ENCODE measurements around the gene SPATA17.
A peak's percentile ranks its signal among the peaks of the same experiment; 100 is the strongest.
"Not testable (repeated sequence)": the region's sequence is repeated elsewhere in the genome, so short reads cannot be mapped to it uniquely, and the experiment has no call there.

SPATA17 gene, protein sequence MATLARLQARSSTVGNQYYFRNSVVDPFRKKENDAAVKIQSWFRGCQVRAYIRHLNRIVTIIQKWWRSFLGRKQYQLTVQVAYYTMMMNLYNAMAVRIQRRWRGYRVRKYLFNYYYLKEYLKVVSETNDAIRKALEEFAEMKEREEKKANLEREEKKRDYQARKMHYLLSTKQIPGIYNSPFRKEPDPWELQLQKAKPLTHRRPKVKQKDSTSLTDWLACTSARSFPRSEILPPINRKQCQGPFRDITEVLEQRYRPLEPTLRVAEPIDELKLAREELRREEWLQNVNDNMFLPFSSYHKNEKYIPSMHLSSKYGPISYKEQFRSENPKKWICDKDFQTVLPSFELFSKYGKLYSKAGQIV

DNA sequence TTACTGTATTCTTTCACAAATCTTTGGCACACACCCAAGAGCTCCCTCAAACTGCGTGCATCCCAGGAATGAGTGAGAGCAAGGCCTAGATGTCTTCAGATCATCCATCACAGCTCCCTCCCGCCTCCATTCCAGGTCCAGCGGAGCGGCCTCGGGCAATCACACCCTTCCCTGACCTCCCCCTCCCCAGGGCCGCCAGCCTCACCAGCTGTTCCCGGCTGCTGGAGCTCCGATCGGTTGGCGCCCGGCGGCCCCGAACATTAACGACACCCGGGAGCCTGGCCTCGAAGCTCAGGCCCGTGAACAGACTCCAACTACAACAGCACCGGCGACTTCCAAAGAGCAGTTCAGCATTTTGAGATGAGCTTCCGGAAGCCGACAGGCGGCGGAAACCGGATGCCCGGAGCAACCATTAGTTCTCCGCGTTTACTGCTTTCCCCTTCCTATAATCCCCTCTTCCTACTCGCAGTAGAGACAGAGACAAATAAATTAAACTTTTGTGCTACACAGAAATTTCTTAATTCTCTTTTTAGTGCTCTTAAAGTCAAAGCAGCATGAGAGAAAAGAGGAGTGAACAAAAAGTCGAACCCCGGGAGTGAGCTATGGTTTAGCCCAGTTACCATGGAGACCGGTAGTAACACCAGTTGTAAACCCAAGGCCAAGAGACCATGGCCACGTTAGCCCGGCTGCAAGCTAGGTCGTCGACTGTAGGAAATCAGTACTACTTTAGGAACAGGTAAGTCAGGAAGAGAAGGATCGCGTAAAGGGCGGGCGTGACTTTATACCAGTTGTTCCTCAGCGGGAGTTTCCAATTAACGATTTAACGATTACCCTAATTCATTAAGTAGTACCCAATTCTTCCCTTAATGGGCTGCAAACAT is at the start of gene SPATA17, which contains the start of gene GPATCH2:
SPATA17 (plus strand) TSS at position 634 of the 881 bp plus-strand sequence; CDS start at position 669, 35 bp downstream.
GPATCH2 (minus strand) TSS at position 380 of the 881 bp plus-strand sequence; CDS start at position 261, 119 bp downstream.
- DNase-seq (ENCODE audit: low spot score) = peak; percentile 96

DNA sequence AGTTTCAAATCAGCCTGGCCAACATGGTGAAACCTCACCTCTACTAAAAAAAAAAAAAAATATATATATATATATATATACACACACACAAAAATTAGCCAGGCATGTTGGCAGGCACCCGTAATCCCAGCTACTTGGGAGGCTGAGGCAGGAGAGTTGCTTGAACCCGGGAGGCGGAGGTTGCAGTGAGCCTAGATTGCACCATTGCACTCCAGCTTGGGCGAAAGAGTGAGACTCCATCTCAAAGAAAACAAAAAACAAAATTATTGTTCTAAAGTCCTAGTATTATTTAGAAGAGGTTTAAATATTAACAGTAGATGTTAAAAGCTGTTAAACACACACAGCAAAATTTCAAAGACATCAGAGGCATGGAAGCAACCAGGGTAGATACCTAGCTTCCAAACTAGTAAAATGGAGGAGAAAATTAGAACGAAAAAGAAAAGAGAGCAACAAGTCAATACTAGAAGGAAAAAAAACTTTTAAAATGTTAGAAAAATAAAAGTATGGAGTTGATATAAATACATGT is 46.8 kb upstream of the SPATA17 start:
- DNase-seq (ENCODE audit: low spot score) = not testable (repeated sequence)

DNA sequence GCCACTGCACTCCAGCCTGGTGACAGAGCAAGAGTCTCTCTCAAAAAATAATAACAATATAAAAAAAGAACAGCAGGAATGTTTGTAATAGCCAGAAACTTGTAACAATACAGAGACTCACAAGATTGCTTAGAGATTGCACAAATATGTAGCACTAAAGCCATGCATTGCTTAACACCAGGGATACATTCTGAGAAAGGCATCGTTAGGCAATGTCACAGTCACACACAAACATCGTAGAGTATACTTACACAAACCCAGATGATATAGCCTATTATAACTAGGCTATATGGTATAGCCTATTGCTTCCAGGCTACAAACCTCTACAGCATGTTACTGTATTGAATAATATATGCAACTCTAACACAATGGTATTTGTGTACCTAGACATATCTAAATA is 45.6 kb upstream of the SPATA17 start:
- DNase-seq (ENCODE audit: low spot score) = no peak

DNA sequence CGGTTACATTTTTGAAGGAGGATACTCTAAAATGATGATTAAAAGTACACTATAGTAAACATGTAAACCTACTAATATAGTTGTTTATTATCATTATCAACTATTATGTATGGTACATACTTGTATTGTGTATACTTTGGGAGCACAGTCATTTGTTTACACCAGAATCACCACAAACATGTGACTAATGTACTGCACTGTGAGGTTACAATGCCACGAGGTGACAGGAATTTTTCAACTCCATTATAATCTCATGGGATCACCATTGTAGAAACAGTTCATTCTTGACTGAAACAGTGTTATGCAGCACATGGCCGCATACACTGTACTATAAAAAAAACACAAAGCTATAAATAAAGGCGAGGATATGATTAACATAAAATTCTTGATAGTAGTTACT is 44.6 kb upstream of the SPATA17 start:
- DNase-seq (ENCODE audit: low spot score) = no peak

DNA sequence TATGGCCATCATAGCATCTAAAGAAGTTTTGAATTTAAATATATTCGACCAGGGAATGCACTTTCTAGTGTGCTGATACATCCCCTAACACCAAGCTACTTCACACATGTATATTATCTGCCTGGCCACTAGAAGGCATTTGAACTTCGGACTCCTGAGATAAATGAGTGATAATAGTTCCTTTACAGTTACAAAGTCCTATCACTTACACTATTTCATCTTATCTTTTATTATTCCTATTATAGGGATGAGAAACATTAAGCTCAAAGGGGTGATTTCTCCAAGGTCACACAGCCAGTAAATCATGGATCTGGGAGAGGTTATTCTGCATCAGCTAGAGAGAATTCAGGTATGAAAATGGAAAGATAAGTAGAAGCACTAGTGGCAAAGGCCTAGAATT is 40.5 kb upstream of the SPATA17 start:
- no peak for DNase-seq (ENCODE audit: low spot score)

DNA sequence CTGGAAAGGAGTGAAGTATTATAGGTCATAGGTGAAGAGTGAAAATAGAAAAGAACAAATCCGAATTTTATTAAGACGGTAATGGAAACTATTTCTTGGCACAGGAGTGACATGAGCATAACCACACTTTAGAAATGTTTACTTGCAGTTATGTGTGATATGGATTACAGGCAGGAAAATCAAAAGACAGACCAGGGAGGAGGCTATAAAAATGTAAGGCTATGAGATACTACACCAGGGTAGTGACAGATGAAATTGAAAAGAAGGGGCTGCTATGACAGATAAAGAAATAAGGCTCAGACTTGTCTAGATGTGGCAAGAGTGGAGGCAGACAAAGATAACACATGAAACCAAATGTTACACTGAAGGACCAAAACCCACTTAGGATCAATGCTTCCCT is 32.0 kb upstream of the SPATA17 start:
- DNase-seq (ENCODE audit: low spot score) = no peak

DNA sequence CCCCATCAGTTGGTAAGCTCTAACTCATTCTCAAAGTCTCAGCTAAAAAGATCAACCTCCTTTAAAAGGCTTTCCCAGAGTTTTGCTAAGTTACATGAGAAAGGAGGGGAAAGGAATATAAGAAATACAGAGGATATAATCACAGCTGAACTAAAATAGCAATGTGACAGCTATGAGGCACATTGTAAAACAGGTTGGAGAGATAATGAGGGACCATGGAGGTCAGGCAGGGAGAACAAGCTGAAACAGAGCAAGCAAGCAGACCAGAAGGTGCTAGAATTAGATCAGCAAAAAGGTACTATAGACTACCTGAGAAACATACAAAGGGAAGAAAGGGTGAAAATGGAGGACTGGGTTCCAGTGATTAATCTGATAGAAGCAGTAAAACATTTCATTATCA is 28.8 kb upstream of the SPATA17 start:
- no peak for DNase-seq (ENCODE audit: low spot score)

DNA sequence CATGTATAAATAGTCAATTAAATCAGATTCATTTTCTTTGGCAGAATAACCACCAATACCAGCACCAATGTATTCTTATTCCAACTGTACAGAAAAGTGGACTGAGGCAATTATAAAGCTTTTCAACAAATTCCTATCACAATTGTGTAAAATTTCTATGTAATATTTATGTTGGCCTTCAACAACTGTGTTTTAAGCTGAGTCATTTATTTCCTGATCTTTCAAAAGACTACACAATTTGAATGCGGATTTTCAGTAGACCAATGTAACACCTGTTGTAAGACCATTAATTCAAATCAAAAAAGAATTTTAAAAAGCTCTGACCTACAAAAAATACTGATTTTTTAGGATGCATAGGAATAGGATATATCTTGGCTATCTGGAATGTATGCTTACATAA is 25.8 kb upstream of the SPATA17 start:
- no peak for DNase-seq (ENCODE audit: low spot score)

DNA sequence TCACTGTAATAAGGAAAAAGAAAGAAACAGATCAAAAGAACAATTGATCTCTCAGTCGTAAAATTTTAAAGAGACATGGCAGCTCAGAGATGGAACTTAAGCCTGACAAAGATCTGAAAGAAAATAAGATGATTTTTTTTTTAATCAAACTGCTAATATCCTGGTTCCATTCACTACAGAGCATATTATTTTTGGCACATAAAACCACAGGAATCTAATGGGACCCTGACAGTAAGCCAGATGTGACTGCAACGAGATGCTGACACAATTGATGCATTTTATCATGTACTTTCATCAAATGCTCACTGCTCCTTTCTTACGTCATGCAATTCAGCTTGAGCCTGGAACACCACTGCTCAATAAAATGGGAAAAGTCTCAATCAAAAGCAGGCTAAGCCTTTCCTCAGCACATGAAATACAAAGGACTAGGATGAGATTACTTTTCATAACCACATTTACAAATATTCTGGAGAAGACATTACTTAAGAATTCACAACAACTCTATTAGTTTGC is 16.9 kb upstream of the SPATA17 start:
- no peak for DNase-seq (ENCODE audit: low spot score)

DNA sequence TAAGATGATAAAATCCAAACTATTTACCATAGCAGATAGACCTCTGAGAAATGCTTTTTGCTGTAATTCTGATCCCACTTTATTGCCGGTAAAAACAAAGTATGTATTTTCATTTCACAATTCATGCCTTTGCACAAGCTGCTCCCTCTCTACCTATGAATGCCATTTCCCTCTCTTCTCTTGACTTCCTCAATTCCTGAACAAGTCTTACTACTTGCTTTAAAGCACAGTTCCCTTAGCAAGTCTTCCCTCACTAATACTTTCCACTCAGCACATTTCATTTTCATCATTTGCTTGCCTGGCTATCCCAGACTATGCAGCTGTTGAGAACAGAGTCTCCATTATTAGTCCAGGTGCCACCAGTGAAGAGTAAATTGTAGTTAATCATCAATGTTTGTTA is 14.0 kb upstream of the SPATA17 start:
- DNase-seq (ENCODE audit: low spot score) = no peak

DNA sequence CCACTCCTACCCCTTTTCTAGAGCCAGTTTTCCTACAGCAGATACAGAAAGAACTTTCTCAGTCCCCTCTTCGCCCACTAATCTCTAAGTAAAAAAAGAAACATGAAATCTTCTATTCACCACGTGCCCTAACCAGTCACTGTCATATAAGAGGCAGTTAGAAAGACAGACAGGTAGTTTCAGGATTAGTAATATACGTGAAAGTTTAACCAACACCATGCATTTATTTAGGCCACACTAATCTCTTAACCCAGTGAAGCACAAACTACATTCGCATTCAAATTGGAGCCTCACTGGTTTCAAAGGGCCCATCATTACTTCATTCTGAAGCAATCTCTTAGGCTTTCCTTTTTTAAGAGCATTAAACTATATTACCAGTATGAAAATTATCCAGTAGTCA is 10.3 kb upstream of the SPATA17 start:
- no peak for DNase-seq (ENCODE audit: low spot score)

DNA sequence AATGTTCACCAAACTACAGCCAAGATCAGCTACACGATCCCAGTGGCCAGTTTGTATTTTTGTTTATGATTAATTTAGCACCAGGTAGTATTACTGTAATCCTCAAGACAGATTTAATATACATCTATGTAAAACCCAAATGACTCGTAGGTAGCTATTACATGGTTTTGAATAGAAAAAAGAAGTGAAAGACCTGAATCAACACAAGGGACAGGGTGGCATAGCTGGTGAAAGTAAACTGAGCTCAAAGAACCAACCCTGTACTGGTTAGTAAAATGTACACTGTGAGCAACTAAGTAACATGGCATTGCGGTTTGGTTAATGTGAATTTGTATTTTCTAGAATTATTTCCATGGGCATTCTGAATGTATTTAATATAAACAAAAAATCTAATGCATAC is 9.1 kb upstream of the SPATA17 start:
- no peak for DNase-seq (ENCODE audit: low spot score)

DNA sequence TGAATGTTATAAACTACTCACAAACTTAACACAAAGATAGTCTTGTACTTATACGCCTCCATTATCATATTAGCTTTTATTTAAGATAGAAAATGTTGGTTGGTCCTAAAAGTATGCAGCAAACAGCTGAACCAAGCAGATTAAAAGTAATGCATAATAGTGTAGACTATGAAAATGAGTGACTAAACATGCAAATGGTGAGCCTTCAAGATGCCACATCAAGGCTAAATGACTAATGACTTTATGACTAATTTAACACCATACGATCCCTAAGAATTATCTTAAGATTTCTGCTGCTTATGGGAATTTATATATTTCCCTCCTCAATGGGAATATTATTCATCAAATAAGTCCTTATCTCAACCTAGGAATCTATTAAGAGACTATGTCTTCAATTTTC is 4.8 kb upstream of the SPATA17 start:
- no peak for DNase-seq (ENCODE audit: low spot score)

DNA sequence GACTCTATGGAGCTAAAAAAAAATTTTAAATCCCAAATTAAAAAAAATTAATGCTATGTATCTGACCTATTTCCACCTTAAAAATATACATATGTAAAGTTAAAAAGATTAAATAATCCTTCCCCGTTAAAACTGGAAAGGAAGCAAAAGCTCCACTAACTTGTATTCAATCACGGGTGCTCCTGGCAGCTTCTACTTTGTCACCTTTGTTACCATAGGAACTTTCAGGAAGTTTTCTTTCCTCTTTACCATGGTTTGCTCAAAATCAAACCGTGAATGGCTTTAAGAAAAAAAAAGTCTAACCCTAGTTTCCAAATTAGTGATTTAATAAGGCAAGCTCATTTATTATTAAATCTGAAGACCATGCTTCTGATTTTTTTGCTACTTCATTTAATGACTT is 3.7 kb upstream of the SPATA17 start:
- DNase-seq (ENCODE audit: low spot score) = no peak

DNA sequence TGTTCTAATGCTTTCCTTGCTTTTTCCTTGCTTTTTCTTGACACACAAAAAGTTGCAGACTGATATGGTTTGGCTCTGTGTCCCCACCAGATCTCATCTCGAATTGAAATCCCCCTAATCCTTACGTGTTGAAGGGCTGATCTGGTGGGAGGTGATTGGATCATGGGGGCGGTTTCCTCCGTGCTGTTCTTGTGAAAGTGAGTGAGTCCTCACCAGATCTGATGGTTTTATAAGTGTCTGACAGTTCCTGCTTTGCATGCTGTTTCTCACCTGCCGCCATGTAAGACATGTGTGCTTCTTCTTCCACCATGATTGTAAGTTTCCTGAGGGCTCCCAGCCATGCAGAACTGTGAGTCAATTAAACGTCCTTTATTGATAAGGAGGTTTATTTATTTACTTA is 11.3 kb downstream of the SPATA17 start:
- no peak for DNase-seq (ENCODE audit: low spot score)

DNA sequence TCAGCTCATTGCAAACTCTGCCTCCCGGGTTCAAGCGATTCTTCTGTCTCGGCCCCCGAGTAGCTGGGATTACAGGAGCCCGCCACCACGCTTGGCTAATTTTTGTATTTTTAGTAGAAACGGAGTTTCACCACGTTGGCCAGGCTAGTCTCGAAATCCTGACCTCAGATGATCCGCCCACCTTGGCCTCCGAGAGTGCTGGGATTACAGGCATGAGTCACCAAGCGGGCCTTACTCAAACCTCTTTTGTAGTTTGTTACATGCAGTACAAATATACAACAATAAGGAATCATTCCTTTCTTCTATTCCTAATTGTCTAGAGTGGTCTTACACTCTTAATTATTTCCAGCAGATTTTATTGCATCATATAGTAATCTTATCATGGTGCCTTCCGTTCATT is 16.6 kb downstream of the SPATA17 start:
- no peak for DNase-seq (ENCODE audit: low spot score)

DNA sequence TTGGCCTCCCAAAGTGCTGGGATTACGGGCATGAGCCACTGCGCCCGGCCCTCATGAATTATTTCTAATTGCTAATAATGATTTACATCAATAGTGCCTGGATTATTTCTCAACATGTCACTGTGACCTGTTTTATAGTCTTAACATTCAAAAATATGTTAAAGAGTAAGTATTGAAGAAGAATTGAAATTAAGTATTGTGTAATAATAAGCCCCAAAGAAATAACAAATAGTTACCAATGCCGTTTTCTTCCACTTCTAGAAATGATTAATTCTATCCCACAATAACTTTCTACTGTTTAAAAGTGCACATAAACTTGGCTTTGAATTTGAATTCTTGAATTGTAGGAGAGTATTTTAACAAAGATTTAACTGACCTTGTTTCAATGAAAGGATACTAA is 19.5 kb downstream of the SPATA17 start:
- no peak for DNase-seq (ENCODE audit: low spot score)

DNA sequence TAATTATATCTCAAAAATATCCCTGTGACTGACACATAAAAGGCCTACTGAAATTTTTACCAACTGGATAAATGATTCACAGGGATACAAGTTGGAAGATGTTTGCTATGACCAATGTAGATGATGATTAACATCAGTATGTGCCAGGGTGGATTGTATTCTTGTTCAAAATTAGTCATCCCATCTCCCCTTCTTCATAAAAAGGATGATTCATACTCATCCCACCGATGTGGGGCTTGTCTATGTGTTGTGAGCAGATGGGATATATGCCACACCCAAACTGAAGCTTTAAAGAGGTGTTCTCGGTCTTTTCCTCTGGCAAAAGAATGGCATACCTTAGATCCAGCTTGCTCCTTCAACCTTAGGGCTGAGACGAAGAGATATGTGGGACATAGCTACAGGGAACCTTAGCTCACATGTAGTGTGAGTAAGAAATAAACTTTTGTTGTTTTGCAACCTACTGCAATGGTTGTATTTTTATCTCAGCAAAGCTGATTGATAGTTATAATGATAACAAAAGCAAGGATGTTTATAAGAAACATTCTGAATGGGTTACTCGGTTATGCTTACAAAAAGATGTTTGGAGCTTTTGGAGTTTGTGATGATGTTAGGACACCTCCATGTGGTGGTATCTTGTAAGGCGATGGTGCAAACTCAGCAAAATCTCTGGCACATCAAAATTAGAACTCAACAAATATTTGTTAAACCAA is 29.4 kb downstream of the SPATA17 start:
- peak; percentile 62 for DNase-seq (ENCODE audit: low spot score)

DNA sequence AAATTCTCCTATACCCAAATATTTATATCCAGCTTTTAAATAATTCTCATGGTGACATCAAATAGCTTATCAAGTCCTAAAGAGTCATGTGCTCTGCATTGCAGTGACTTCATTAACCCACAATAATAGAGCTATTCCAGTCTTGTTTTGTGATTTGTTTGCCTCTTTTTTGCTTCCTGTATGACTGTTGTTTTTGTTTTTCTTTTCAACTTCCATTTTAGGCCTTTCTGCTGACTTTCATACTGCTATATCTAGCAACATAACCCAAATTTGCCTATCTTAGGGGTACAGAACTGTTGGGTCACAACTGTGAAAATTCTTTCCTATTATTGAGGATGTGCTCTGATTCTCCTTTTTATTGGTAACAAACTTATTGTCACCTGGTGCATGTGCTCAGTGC is 30.3 kb downstream of the SPATA17 start:
- no peak for DNase-seq (ENCODE audit: low spot score)

DNA sequence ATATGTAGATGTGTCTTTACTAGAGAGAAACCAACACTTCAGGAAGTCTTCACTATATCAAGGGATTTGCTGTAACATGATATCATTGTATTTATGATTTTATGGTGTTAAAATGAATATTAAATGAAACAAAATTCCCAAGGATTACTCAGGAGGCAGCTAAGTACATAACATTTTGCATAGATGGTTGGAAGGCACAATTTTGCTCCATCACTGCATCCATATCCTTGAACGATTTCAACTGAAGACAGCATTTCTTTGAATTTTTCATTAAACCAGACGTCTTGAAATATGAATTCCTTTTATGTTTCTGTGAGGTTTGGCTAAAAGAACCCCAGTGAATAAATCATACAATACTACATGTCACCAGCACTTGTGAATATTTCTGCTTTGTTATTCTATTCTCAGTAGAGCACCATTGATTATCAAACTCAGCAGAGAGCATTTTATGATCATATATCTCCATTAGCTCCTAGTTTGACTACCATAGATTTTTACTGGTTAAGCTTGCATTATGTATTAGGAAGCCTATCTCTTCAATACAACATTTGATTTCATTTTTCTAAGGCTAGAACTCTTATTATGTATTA is 37.3 kb downstream of the SPATA17 start:
- DNase-seq (ENCODE audit: low spot score) = no peak

DNA sequence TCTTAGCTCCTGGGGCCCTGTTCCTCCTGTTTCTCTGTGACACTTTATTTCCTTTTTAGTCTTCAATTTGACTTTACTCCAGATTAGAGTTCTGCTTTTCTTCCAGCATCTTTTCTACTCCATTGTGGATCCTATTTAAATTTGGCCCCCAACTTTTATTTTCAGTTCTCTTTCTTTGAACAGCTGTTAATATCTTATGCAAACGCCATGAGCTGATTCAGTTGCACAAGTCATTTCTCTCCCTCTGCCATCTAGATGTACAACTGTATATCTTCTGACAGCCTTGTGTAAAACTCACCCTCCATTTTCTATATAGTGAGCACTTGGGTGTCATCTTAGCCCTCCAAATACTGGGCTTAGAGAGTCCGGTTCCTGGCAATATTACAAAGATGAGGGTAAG is 42.2 kb downstream of the SPATA17 start:
- no peak for DNase-seq (ENCODE audit: low spot score)

All from COLO829 (cell line).